Fibroblast of lung (primary cell): ENCODE results near the gene HIP1R. TPM values are rescaled to one million over a fixed set of nuclear protein-coding genes. Genes with fewer than 3 reads are reported as not detected.

Source experiments
- DNase-seq, 2 donors: peaks; one replicate each; pipeline versions ENCODE4 v3.0.0 to v3.0.0-alpha.2; 2010; ENCODE audit warnings: low read depth in 2 of 2
- H2AFZ ChIP-seq: 2 replicates; pipeline ENCODE4 v1.5.1; 2012; ENCODE audit warnings: low read length, control low read depth, inconsistent platforms
- H3K27ac ChIP-seq: 2 replicates; pipeline ENCODE4 v1.5.1; 2011; ENCODE audit warnings: low read length, control low read depth; ENCODE audit not compliant: insufficient read depth
- H3K27me3 ChIP-seq: 2 replicates; pipeline ENCODE4 v1.5.1; 2011; ENCODE audit warnings: mild to moderate bottlenecking, low read length; ENCODE audit not compliant: control insufficient read depth, insufficient read depth
- H3K36me3 ChIP-seq: 2 replicates; pipeline ENCODE4 v1.5.1; 2011; ENCODE audit warnings: low read length; ENCODE audit not compliant: control insufficient read depth, insufficient read depth
- H3K4me1 ChIP-seq: 2 replicates; pipeline ENCODE4 v1.5.1; 2011; ENCODE audit warnings: low read length; ENCODE audit not compliant: control insufficient read depth, insufficient read depth; ENCODE audit errors: extremely low read depth
- H3K4me2 ChIP-seq: 2 replicates; pipeline ENCODE4 v1.5.1; 2011; ENCODE audit warnings: low read length, control low read depth; ENCODE audit not compliant: insufficient read depth; ENCODE audit errors: extremely low read depth
- H3K4me3 ChIP-seq, 4 experiments: fragments of 200-600 bp in 1 of 4; sonication (generic) in 1 of 4; replicated peaks in 1 of 4; 2 replicates each; pipeline ENCODE4 v1.5.1; 2011 to 2016; ENCODE audit warnings: low read length in 4 of 4, low read depth in 3 of 4, mild to moderate bottlenecking in 3 of 4, control low read depth in 2 of 4, inconsistent platforms in 1 of 4, mixed read lengths in 1 of 4; ENCODE audit not compliant: insufficient read depth in 1 of 4; ENCODE audit errors: control extremely low read depth in 1 of 4
- H3K79me2 ChIP-seq: 2 replicates; pipeline ENCODE4 v1.5.1; 2012; ENCODE audit warnings: mild to moderate bottlenecking, low read length, inconsistent platforms; ENCODE audit not compliant: control insufficient read depth, insufficient read depth
- H3K9ac ChIP-seq: 2 replicates; pipeline ENCODE4 v1.5.1; 2011; ENCODE audit warnings: mild to moderate bottlenecking, low read length, control low read depth; ENCODE audit not compliant: insufficient read depth
- H3K9me3 ChIP-seq: 2 replicates; pipeline ENCODE4 v1.5.1; 2012; ENCODE audit warnings: low read depth, low read length; ENCODE audit not compliant: control insufficient read depth, insufficient read depth
- H4K20me1 ChIP-seq: 2 replicates; pipeline ENCODE4 v1.5.1; 2011; ENCODE audit warnings: low read length; ENCODE audit not compliant: control insufficient read depth, insufficient read depth; ENCODE audit errors: extremely low read depth
- CTCF ChIP-seq, 2 donors: IDR thresholded peaks in 1 of 2; conservative IDR thresholded peaks in 1 of 2; 1 replicate in 1 of 2; 2 replicates in 1 of 2; pipeline ENCODE4 v1.5.1; 2011 to 2012; ENCODE audit warnings: low read length in 2 of 2, control low read depth in 1 of 2, inconsistent platforms in 1 of 2, low read depth in 1 of 2, mild to moderate bottlenecking in 1 of 2
- EZH2 ChIP-seq: IDR thresholded peaks from 2 replicates; pipeline ENCODE4 v1.5.1; 2012; ENCODE audit warnings: low read length, control low read depth, mild to moderate bottlenecking; ENCODE audit errors: missing control alignments
- polyA plus RNA-seq, 2 donors: library from polyadenylated mRNA; depleted of rRNA in 1 of 2; stranded (reverse) in 1 of 2; unstranded in 1 of 2; fragments of >200 nt; gene quantifications; 2 replicates each; pipeline ENCODE4 v1.2.1, GENCODE V29; 2011 to 2012; ENCODE audit warnings: missing spikeins in 1 of 2
- total RNA-seq: library from RNA; depleted of rRNA; stranded (reverse); fragments of >200 nt; gene quantifications from 2 replicates; pipeline ENCODE4 v1.2.1, GENCODE V29; 2014

HIP1R gene
- total and polyA plus RNA-seq, 2 donors (not counting 1 experiment from before 2014, with no cell fraction given), result 3.4 to 21.3 TPM

- no peaks in the 10 kb centered on the region for H3K27me3 ChIP-seq
- no peak for TF ChIP-seq CTCF (conservative IDR thresholded peaks at IDR 0.05 in 1 of 2, IDR thresholded peaks at IDR 0.05 in 1 of 2; ENCODE audit: low read depth in 1 of 2, low read length in 2 of 2)
- TF ChIP-seq EZH2, result no peak
- DNase-seq, result no peak
These were observed 23.5 kb upstream of the HIP1R start for GRCh38 chr12:122811777-122812176.

DNA sequence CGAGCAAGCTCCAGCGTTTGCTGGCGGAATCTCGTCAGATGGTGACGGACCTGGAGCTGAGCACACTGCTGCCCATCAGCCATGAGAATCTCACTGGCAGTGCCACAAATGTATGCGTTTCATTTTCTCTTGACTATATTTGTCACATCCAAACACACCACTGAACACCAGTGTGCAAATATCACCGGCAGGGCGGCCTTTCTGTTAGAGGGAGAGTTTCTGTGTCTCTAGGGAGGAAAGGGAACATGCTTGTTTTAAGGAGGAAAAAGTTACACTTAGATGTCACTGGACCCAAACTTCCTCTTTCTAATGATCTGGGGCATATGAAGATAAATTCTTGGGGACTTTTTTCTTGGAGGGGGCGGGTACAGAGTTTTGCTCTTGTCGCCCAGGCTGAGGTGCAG lies 21.9 kb upstream of the HIP1R start:
- H2AFZ ChIP-seq, result no peak overlapping the region
- DNase-seq, result no peak
- no peak overlapping the region for H3K9ac ChIP-seq
- TF ChIP-seq CTCF (conservative IDR thresholded peaks at IDR 0.05 in 1 of 2, IDR thresholded peaks at IDR 0.05 in 1 of 2; ENCODE audit: low read depth in 1 of 2, low read length in 2 of 2) (no peak), EZH2 (no peak)
- no peaks in the 10 kb centered on the region for H3K36me3 ChIP-seq
- H3K4me3 ChIP-seq, result no peak overlapping the region
- H4K20me1 ChIP-seq, result no peaks in the 10 kb centered on the region
- H3K79me2 ChIP-seq, result no peaks in the 10 kb centered on the region
- no peaks in the 10 kb centered on the region for H3K9me3 ChIP-seq
- H3K27me3 ChIP-seq, result no peaks in the 10 kb centered on the region
- H3K4me1 ChIP-seq, result no peaks in the 10 kb centered on the region
- H3K4me2 ChIP-seq, result no peak overlapping the region
- H3K27ac ChIP-seq, result no peak overlapping the region

More at GRCh38 chr12:122811777-122812176, 23.5 kb upstream of the HIP1R start:
- no peaks in the 10 kb centered on the region for H3K4me1 ChIP-seq
- no peaks in the 10 kb centered on the region for H3K79me2 ChIP-seq
- H3K9me3 ChIP-seq, result no peaks in the 10 kb centered on the region
- no peak overlapping the region for H3K9ac ChIP-seq
- H3K4me2 ChIP-seq, result no peak overlapping the region
- no peaks in the 10 kb centered on the region for H3K36me3 ChIP-seq
- H4K20me1 ChIP-seq, result no peaks in the 10 kb centered on the region
- H3K27ac ChIP-seq, result no peak overlapping the region
- H2AFZ ChIP-seq, result no peak overlapping the region
- no peak overlapping the region for H3K4me3 ChIP-seq

- H3K36me3 ChIP-seq, result no peaks in the 10 kb centered on the region
- no peak overlapping the region for H3K27ac ChIP-seq
These were observed 16.0 kb upstream of the HIP1R start for GRCh38 chr12:122819209-122819785.

More at GRCh38 chr12:122819209-122819785, 16.0 kb upstream of the HIP1R start:
- Histone ChIP-seq H3K9ac (no peak overlapping the region), H4K20me1 (no peaks in the 10 kb centered on the region), H3K4me1 (no peaks in the 10 kb centered on the region), H3K27me3 (no peaks in the 10 kb centered on the region), H3K4me3 (no peak overlapping the region), H3K79me2 (no peaks in the 10 kb centered on the region), H3K4me2 (no peak overlapping the region), H2AFZ (no peak overlapping the region), H3K9me3 (no peaks in the 10 kb centered on the region)
- DNase-seq, result no peak
- no peak for TF ChIP-seq EZH2
- TF ChIP-seq CTCF (conservative IDR thresholded peaks at IDR 0.05 in 1 of 2, IDR thresholded peaks at IDR 0.05 in 1 of 2; ENCODE audit: low read depth in 1 of 2, low read length in 2 of 2), result no peak
